HUES6 (cell line): Measurements from ENCODE around the gene CBFB.
"Not testable (repeated sequence)": the region's sequence is repeated elsewhere in the genome, so short reads cannot be mapped to it uniquely, and the experiment has no call there.

Experiments
- H3K27ac ChIP-seq: 2 replicates; pipeline ENCODE4 v1.7.0; 2013; ENCODE audit warnings: low read depth, mild to moderate bottlenecking, low read length, inconsistent platforms
- H3K27me3 ChIP-seq: 2 replicates; pipeline ENCODE4 v1.6.1; 2013; ENCODE audit warnings: low read length; ENCODE audit not compliant: control insufficient read depth, insufficient read depth
- H3K36me3 ChIP-seq: 2 replicates; pipeline ENCODE4 v1.6.1; 2013; ENCODE audit warnings: low read length; ENCODE audit not compliant: control insufficient read depth, insufficient read depth
- H3K4me1 ChIP-seq: 2 replicates; pipeline ENCODE4 v1.6.1; 2013; ENCODE audit warnings: low read length; ENCODE audit not compliant: control insufficient read depth, insufficient read depth
- H3K4me3 ChIP-seq: 2 replicates; pipeline ENCODE4 v1.5.1; 2013; ENCODE audit warnings: low read depth, low read length
- H3K9ac ChIP-seq: one replicate; pipeline ENCODE4 v1.6.1; 2013; ENCODE audit warnings: mild to moderate bottlenecking, low read length
- H3K9me3 ChIP-seq: 2 replicates; pipeline ENCODE4 v1.6.1; 2013; ENCODE audit warnings: low read depth, low read length; ENCODE audit not compliant: control insufficient read depth, insufficient read depth

Gene CBFB

GRCh38 chr16:67028696-67029253 lies at the start of gene CBFB:
Gene CBFB, plus strand, starts transcription at chr16:67029149. Its CDS starts 259 bp downstream, at chr16:67029408.
- Histone ChIP-seq H3K4me1 (peaks cover 11% of the 10 kb centered on the region), H3K9ac (peak within 1 kb of the TSS; percentile 94), H3K9me3 (no peaks in the 10 kb centered on the region), H3K36me3 (peaks cover 13% of the 10 kb centered on the region; the same call in 1 of the 2 replicates), H3K27ac (peak within 1 kb of the TSS; percentile 88), H3K27me3 (no peaks in the 10 kb centered on the region), H3K4me3 (peak within 1 kb of the TSS; percentile 90)

- no peak overlapping the region for H3K9ac ChIP-seq
- no peaks in the 10 kb centered on the region; the same call in 1 of the 2 replicates for H3K27me3 ChIP-seq
- H3K36me3 ChIP-seq = no peaks in the 10 kb centered on the region
- H3K27ac ChIP-seq = no peak overlapping the region
- no peaks in the 10 kb centered on the region for H3K9me3 ChIP-seq
- H3K4me3 ChIP-seq = no peak overlapping the region
- no peaks in the 10 kb centered on the region for H3K4me1 ChIP-seq
Observed at GRCh38 chr16:66983033-66983432, 45.9 kb upstream of the CBFB start.

- Histone ChIP-seq H3K36me3 (no peaks in the 10 kb centered on the region), H3K9ac (no peak overlapping the region), H3K27ac (no peak overlapping the region), H3K4me1 (no peaks in the 10 kb centered on the region), H3K4me3 (no peak overlapping the region), H3K9me3 (no peaks in the 10 kb centered on the region), H3K27me3 (no peaks in the 10 kb centered on the region; the same call in 1 of the 2 replicates)
Observed at GRCh38 chr16:66984892-66985311, 44.0 kb upstream of the CBFB start.

- Histone ChIP-seq H3K27me3 (no peaks in the 10 kb centered on the region; the same call in 1 of the 2 replicates), H3K9me3 (no peaks in the 10 kb centered on the region), H3K9ac (no peak overlapping the region), H3K36me3 (no peaks in the 10 kb centered on the region), H3K4me1 (no peaks in the 10 kb centered on the region), H3K27ac (no peak overlapping the region), H3K4me3 (no peak overlapping the region)
Observed at GRCh38 chr16:66986559-66986958, 42.4 kb upstream of the CBFB start.

- Histone ChIP-seq H3K27me3 (no peaks in the 10 kb centered on the region; the same call in 1 of the 2 replicates), H3K4me1 (no peaks in the 10 kb centered on the region), H3K4me3 (no peak within 1 kb of the TSS), H3K9ac (no peak within 1 kb of the TSS), H3K9me3 (no peaks in the 10 kb centered on the region), H3K36me3 (no peaks in the 10 kb centered on the region), H3K27ac (no peak within 1 kb of the TSS)
Observed at GRCh38 chr16:66988197-66988788, 40.7 kb upstream of the CBFB start, which contains the start of gene CES4A. Gene CES4A, plus strand, starts transcription at chr16:66988589. Its CDS starts 184 bp downstream, at chr16:66988773.

- Histone ChIP-seq H3K4me1 (no peaks in the 10 kb centered on the region), H3K9me3 (no peaks in the 10 kb centered on the region), H3K9ac (no peak overlapping the region), H3K4me3 (no peak overlapping the region), H3K36me3 (no peaks in the 10 kb centered on the region), H3K27me3 (no peaks in the 10 kb centered on the region; the same call in 1 of the 2 replicates), H3K27ac (no peak overlapping the region)
Observed at GRCh38 chr16:66991545-66992077, 37.3 kb upstream of the CBFB start.

- not testable (repeated sequence) for H3K9me3 ChIP-seq, H3K4me3 ChIP-seq, H3K36me3 ChIP-seq, H3K27ac ChIP-seq, H3K9ac ChIP-seq, H3K4me1 ChIP-seq
- peaks cover 17% of the 10 kb centered on the region for H3K27me3 ChIP-seq
Observed at GRCh38 chr16:66993558-66993957, 35.4 kb upstream of the CBFB start.

- Histone ChIP-seq H3K9me3 (no peaks in the 10 kb centered on the region), H3K27ac (no peak overlapping the region), H3K36me3 (no peaks in the 10 kb centered on the region), H3K9ac (no peak overlapping the region), H3K27me3 (peaks cover 45% of the 10 kb centered on the region), H3K4me3 (no peak overlapping the region), H3K4me1 (peaks cover 4% of the 10 kb centered on the region; the same call in 1 of the 2 replicates)
Observed at GRCh38 chr16:66996324-66996982, 32.5 kb upstream of the CBFB start.

- Histone ChIP-seq H3K4me3 (no peak overlapping the region), H3K27me3 (peaks cover 50% of the 10 kb centered on the region), H3K27ac (no peak overlapping the region), H3K4me1 (peaks cover 5% of the 10 kb centered on the region; the same call in 1 of the 2 replicates), H3K36me3 (no peaks in the 10 kb centered on the region), H3K9ac (no peak overlapping the region), H3K9me3 (no peaks in the 10 kb centered on the region)
Observed at GRCh38 chr16:66996983-66997358, 32.0 kb upstream of the CBFB start.

GRCh38 chr16:67000384-67001351 lies 28.3 kb upstream of the CBFB start:
- no peak overlapping the region for H3K9ac ChIP-seq
- H3K27ac ChIP-seq = no peak overlapping the region
- H3K27me3 ChIP-seq = peaks cover 73% of the 10 kb centered on the region
- H3K9me3 ChIP-seq = no peaks in the 10 kb centered on the region
- peak overlapping the region; percentile 76 for H3K4me3 ChIP-seq
- H3K4me1 ChIP-seq = peaks cover 5% of the 10 kb centered on the region; the same call in 1 of the 2 replicates
- no peaks in the 10 kb centered on the region for H3K36me3 ChIP-seq
